SK-N-SH (cell line): ENCODE data around the gene GNG4. TPM values are rescaled to one million over a fixed set of nuclear protein-coding genes. Genes with fewer than 3 reads are reported as not detected.

Experiments
- CTCF ChIA-PET: fragments of 300-600, 350-600 bp; formaldehyde crosslinking; extraction: SDS; loops from one replicate; lab custom pipeline; 2021; lab: Yijun Ruan, JAX
- POLR2A ChIA-PET: fragments of 350-600 bp; sonication (Branson Sonifier 250); formaldehyde crosslinking; extraction: SDS; loops from one replicate; lab custom pipeline; 2020; ENCODE audit warnings: antibody characterized with exemption, inconsistent platforms; lab: Yijun Ruan, JAX
- DNase-seq: peaks from one replicate; pipeline ENCODE4 v3.0.0; 2012
- H2AFZ ChIP-seq: fragments of 200-600 bp; sonication (generic); 2 replicates; pipeline ENCODE4 v1.8.1; 2016; ENCODE audit warnings: antibody characterized with exemption, mild to moderate bottlenecking, low read depth
- H3F3A ChIP-seq: fragments of 200-600 bp; sonication (generic); replicated peaks from 2 replicates; pipeline ENCODE3; 2016; ENCODE audit warnings: antibody characterized with exemption, mild to moderate bottlenecking; ENCODE audit not compliant: insufficient read depth
- H3K27ac ChIP-seq, 2 experiments: fragments of 200-500 bp in 1 of 2; fragments of 200-600 bp in 1 of 2; sonication (Bioruptor generic) in 1 of 2; sonication (generic), shearing (Covaris generic) in 1 of 2; 2 replicates each; pipeline versions ENCODE4 v1.5.1 to v1.6.1; 2014 to 2016; ENCODE audit warnings: low read depth in 2 of 2, inconsistent platforms in 1 of 2, low read length in 1 of 2, mild to moderate bottlenecking in 1 of 2, mixed read lengths in 1 of 2
- H3K27me3 ChIP-seq: fragments of 200-600 bp; sonication (generic), shearing (Covaris generic); 2 replicates; pipeline ENCODE4 v1.6.1; 2016; ENCODE audit warnings: mixed run types; ENCODE audit not compliant: insufficient read depth
- H3K36me3 ChIP-seq, 2 experiments: fragments of 200-500 bp in 1 of 2; fragments of 200-600 bp in 1 of 2; sonication (Bioruptor generic) in 1 of 2; sonication (generic) in 1 of 2; replicated peaks in 1 of 2; 2 replicates each; pipeline versions ENCODE3 to v1.5.1; 2014 to 2016; ENCODE audit warnings: low read length in 1 of 2, mild to moderate bottlenecking in 1 of 2; ENCODE audit not compliant: insufficient read depth in 2 of 2, control insufficient read depth in 1 of 2
- H3K4me1 ChIP-seq, 2 experiments: fragments of 200-500 bp in 1 of 2; fragments of 200-600 bp in 1 of 2; sonication (Bioruptor generic) in 1 of 2; sonication (generic), shearing (Covaris generic) in 1 of 2; 2 replicates each; pipeline versions ENCODE4 v1.5.1 to v1.6.1; 2014 to 2016; ENCODE audit warnings: low read depth in 1 of 2, low read length in 1 of 2, mixed run types in 1 of 2; ENCODE audit not compliant: insufficient read depth in 2 of 2, control insufficient read depth in 1 of 2
- H3K4me2 ChIP-seq: fragments of 200-600 bp; sonication (generic), shearing (Covaris generic); 2 replicates; pipeline ENCODE4 v1.6.1; 2017; ENCODE audit warnings: mixed run types
- H3K4me3 ChIP-seq, 2 experiments: fragments of 200-500 bp in 1 of 2; fragments of 200-600 bp in 1 of 2; sonication (Bioruptor generic) in 1 of 2; sonication (generic), shearing (Covaris generic) in 1 of 2; 2 replicates each; pipeline versions ENCODE4 v1.5.1 to v1.8.1; 2014 to 2016; ENCODE audit warnings: low read depth in 2 of 2, inconsistent platforms in 1 of 2, low read length in 1 of 2, mild to moderate bottlenecking in 1 of 2, mixed read lengths in 1 of 2, moderate library complexity in 1 of 2
- H3K79me2 ChIP-seq: fragments of 200-600 bp; sonication (generic); 2 replicates; pipeline ENCODE4 v1.8.1; 2017; ENCODE audit warnings: mild to moderate bottlenecking; ENCODE audit not compliant: insufficient read depth
- H3K9ac ChIP-seq: fragments of 200-600 bp; sonication (generic); 2 replicates; pipeline ENCODE4 v1.6.1; 2017; ENCODE audit warnings: mixed run types
- H3K9me2 ChIP-seq: fragments of 200-600 bp; sonication (generic); 2 replicates; pipeline ENCODE4 v1.6.1; 2017; ENCODE audit warnings: mixed run types
- H3K9me3 ChIP-seq: fragments of 200-600 bp; sonication (generic); 2 replicates; pipeline ENCODE4 v1.6.1; 2017; ENCODE audit warnings: mixed run types, mild to moderate bottlenecking, moderate library complexity
- H4K20me1 ChIP-seq: fragments of 200-600 bp; sonication (generic); 2 replicates; pipeline ENCODE4 v1.6.1; 2017; ENCODE audit warnings: mild to moderate bottlenecking, mixed run types; ENCODE audit not compliant: insufficient read depth
- ELF1 ChIP-seq: IDR thresholded peaks from 2 replicates; pipeline ENCODE4 v1.4.0; 2012
- EP300 ChIP-seq, 2 experiments: IDR thresholded peaks; 2 replicates each; pipeline versions ENCODE4 v1.4.0 to v1.6.1; 2012; ENCODE audit warnings: borderline replicate concordance in 1 of 2, low read depth in 1 of 2, low read length in 1 of 2
- FOXJ3 ChIP-seq: sonication (generic); formaldehyde crosslinking; IDR thresholded peaks from 2 replicates; pipeline ENCODE4 v1.5.1; 2020; ENCODE audit warnings: mild to moderate bottlenecking, missing genetic modification reagents
- GABPA ChIP-seq: IDR thresholded peaks from 2 replicates; pipeline ENCODE4 v1.4.0; 2012; ENCODE audit warnings: low read depth, mild to moderate bottlenecking
- GATA2 ChIP-seq: sonication (generic); formaldehyde crosslinking; IDR thresholded peaks from 2 replicates; pipeline ENCODE4 v1.5.0; 2020; ENCODE audit warnings: mild to moderate bottlenecking, missing genetic modification reagents
- MXI1 ChIP-seq: IDR thresholded peaks from 2 replicates; pipeline ENCODE4 v1.6.1; 2012; ENCODE audit warnings: mild to moderate bottlenecking, low read depth, low read length, improper control_type of control experiment
- NFIC ChIP-seq: IDR thresholded peaks from 2 replicates; pipeline ENCODE4 v1.4.0; 2012; ENCODE audit warnings: borderline replicate concordance
- PBX3 ChIP-seq: IDR thresholded peaks from 2 replicates; pipeline ENCODE4; 2012
- RXRA ChIP-seq: IDR thresholded peaks from 2 replicates; pipeline ENCODE4 v1.4.0; 2012; ENCODE audit warnings: low read depth, mild to moderate bottlenecking, borderline replicate concordance
- TAF1 ChIP-seq: IDR thresholded peaks from 2 replicates; pipeline ENCODE4 v1.6.1; 2012; ENCODE audit warnings: low read depth, mild to moderate bottlenecking, low read length, moderate library complexity, borderline replicate concordance
- USF1 ChIP-seq: IDR thresholded peaks from 2 replicates; pipeline ENCODE4 v1.4.0; 2012; ENCODE audit warnings: low read depth, borderline replicate concordance
- ZBTB33 ChIP-seq: IDR thresholded peaks from 2 replicates; pipeline ENCODE4 v1.4.0; 2012; ENCODE audit warnings: low read depth, borderline replicate concordance
- WGBS: methylation state at CpG from one replicate; pipeline ENCODE4 v1.1.6; 2017; ENCODE audit warnings: low lambda C conversion rate; 5-methylcytosine and 5-hydroxymethylcytosine counted together
- polyA plus RNA-seq, 3 experiments: library from polyadenylated mRNA; depleted of rRNA; stranded (reverse); fragments of >200 nt; gene quantifications; 2 replicates each; pipeline ENCODE4 v1.2.3, GENCODE V29; 2012
- small RNA-seq, 7 experiments: library from RNA; depleted of rRNA; stranded (forward); fragments of <200 nt; gene quantifications; one replicate each; pipeline ENCODE3, GENCODE V24; 2012
- TF ChIP-seq, protein P1 (sequence below): fragments of 150-350 bp; IDR thresholded peaks from 2 replicates; pipeline ENCODE4 v1.6.1; 2017; ENCODE audit warnings: antibody characterized with exemption, low read length, low read depth, borderline replicate concordance

Gene GNG4
- polyA plus RNA-seq, 1 of the 3 experiments (the other 2 are of a cell fraction): 1.6 TPM

GRCh38 chr1:235500971-235501540 lies 148.5 kb downstream of the GNG4 start:
- Histone ChIP-seq H3K9me2 (no peaks in the 10 kb centered on the region), H3K27ac (no peak overlapping the region), H3K4me2 (no peak overlapping the region), H3K4me1 (peaks cover 5 to 13% of the 10 kb centered on the region in 2 experiments; a peak in 3 of 4 replicates), H3K36me3 (no peaks in the 10 kb centered on the region), H3K4me3 (no peak overlapping the region), H2AFZ (no peak overlapping the region), H3K9me3 (no peaks in the 10 kb centered on the region), H3F3A (peaks cover 22% of the 10 kb centered on the region), H4K20me1 (peaks cover 20% of the 10 kb centered on the region), H3K9ac (no peak overlapping the region), H3K79me2 (peaks cover 78% of the 10 kb centered on the region), H3K27me3 (no peaks in the 10 kb centered on the region)
- CTCF ChIA-PET: no interaction called here
- POLR2A ChIA-PET: no interaction called here
- no peak for TF ChIP-seq TAF1
- no peak for TF ChIP-seq GATA2 (CRISPR knock-in tag)
- no peak for TF ChIP-seq MXI1
- TF ChIP-seq PBX3: no peak
- TF ChIP-seq, protein P1, sequence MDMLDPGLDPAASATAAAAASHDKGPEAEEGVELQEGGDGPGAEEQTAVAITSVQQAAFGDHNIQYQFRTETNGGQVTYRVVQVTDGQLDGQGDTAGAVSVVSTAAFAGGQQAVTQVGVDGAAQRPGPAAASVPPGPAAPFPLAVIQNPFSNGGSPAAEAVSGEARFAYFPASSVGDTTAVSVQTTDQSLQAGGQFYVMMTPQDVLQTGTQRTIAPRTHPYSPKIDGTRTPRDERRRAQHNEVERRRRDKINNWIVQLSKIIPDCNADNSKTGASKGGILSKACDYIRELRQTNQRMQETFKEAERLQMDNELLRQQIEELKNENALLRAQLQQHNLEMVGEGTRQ: no peak
- no peak for TF ChIP-seq ZBTB33
- TF ChIP-seq FOXJ3 (CRISPR knock-in tag): no peak
- no peak for TF ChIP-seq USF1
- TF ChIP-seq RXRA: no peak
- no peak for TF ChIP-seq ELF1
- no peak for TF ChIP-seq GABPA
- TF ChIP-seq EP300 (IDR thresholded peaks at IDR 0.05; ENCODE audit: borderline replicate concordance in 1 of 2, low read depth in 1 of 2, low read length in 1 of 2): no peak
- no peak for TF ChIP-seq NFIC
- WGBS: 94% methylated on average over 5 of the region's 5 CpGs
- DNase-seq: no peak

Small RNAs within 50 kb of the gene (small RNA-seq; reads per million reads assigned to genes)
- gene MTCO3P46 (0 reads per million in 7 experiments), gene MTND4LP21 (0 reads per million in 7 experiments)

Other genes with a start within 250 kb of the GNG4 start
- gene B3GALNT2, start 145.3 kb downstream of the GNG4 start, polyA plus RNA-seq (2012; rRNA removed): 15.5 and 21.8 TPM in 2 replicates
- 3.9 and 4.6 TPM in 2 replicates for gene LYST, start 217.1 kb upstream of the GNG4 start, polyA plus RNA-seq (2012; rRNA removed)